Inflammatory macrophage (primary cell): ENCODE results near the gene PDE4A.
"Not testable (repeated sequence)": the region's sequence is repeated elsewhere in the genome, so short reads cannot be mapped to it uniquely, and the experiment has no call there.

Source experiments
- DNase-seq, 2 donors: peaks; one replicate each; pipeline ENCODE4 v3.0.0-alpha.2; 2020 to 2022
- total RNA-seq, 18 experiments: gene quantifications; one replicate each; lab custom pipeline; 2026; ENCODE audit warnings: mixed read lengths in 6 of 18, inconsistent platforms in 2 of 18; lab: John Stamatoyannopoulos, UW

PDE4A gene
- total RNA-seq: 5.4 to 58.8 (median 13.9) reads per million in 18 experiments

- peak; percentile 43 to 77 for DNase-seq
Measured at GRCh38 chr19:10420444-10421239, at the start of gene PDE4A. TSS of gene PDE4A (plus strand) at chr19:10420538. CDS start at chr19:10420765, 227 bp downstream.

- DNase-seq: peak; percentile 82 to 92
Measured at GRCh38 chr19:10372690-10373089, 47.6 kb upstream of the PDE4A start.

- DNase-seq: peak; percentile 29 to 44
Measured at GRCh38 chr19:10374931-10375330, 45.4 kb upstream of the PDE4A start.

DNA sequence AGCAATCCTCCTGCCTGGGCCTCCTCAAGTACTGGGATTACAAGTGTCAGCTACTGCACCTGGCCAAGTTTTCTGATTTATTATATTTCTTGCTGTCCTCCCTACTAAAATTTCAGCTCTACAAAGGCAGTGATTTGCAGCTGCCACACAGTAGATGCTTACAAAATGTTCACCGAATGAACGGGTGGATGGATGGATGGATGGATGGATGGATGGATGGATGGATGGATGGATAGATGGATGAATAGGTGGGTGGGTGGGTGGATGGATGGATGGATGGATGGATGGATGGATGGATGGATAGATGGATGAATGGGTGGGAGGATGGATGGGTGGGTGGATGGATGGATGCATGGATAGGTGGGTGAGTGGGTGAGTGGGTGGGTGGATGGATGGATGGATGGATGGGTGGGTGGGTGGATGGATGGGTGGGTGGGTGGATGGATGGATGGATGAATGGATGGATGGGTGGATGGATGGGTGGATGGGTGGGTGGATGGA, 43.1 kb upstream of the PDE4A start:
- not testable (repeated sequence) for DNase-seq

DNA sequence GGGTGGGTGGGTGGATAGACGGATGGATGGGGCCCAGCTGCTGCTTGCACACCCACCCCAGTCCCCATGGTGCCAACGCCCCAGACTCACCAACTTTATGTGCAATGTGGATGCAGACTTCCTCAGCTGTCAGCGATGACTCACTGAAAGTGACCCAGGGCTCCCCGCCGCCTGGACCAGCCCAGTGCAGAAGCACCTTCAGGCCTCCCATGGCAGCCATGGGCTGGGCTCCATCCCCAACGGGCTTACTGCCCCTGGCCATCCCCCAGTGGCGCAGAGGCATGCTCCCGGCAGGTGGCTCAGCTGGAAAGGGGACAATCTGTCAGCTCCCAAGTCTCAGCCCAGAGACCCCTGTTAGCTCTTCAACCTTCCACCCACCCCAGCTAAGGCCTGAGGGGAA, 42.2 kb upstream of the PDE4A start:
- DNase-seq: peak in 1 of 2 donors; percentile 21

- peak in 1 of 2 donors; percentile 10 for DNase-seq
Measured at GRCh38 chr19:10379880-10380312, 40.4 kb upstream of the PDE4A start.

DNA sequence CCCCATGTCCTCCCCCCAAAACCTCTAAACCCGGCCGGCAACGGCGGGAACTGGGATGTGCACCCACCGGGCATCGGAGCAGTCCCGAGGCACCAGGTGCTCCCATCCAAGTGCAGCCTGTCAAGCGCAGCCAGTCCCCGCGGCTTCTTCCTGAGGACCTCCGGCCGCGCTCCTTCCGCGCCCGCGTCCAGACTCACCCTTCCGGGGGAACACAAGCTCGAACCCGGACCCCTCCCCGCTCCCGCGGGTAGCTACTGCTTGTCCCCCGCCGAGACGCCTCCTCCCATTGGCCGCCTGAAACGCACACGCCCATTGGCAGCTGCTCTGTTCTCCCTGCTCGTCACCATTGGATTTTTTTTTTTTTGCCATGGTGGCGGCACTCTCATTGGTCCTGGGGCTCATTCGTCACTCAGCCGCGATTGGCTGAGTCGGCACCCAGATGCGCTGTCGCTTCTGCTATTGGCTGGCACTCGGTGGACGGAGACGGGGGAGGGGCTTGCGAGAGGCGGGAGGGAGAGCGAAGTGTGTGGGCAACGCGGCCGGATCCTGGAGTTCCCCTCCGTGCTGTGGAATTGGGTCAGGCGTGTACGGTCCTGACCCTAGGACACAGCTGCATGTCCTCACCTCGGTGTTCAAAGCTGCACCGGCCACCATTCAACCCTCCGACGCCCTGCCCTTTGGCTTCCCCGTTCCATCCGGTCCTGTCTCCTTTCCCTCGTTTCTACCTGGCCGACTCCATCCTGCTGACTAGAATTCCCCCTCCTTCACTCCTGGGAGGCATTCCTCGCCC, 39.8 kb upstream of the PDE4A start, which contains the start of gene TYK2:
Gene TYK2 (minus strand): TSS at position 260 of the 790 bp plus-strand sequence. CDS start 2,166 bp downstream, outside the sequence.
- DNase-seq: peak; percentile 99

GRCh38 chr19:10383223-10383499, 37.2 kb upstream of the PDE4A start:
- not testable (repeated sequence) for DNase-seq

GRCh38 chr19:10384580-10384979, 35.8 kb upstream of the PDE4A start:
- no peak for DNase-seq

DNA sequence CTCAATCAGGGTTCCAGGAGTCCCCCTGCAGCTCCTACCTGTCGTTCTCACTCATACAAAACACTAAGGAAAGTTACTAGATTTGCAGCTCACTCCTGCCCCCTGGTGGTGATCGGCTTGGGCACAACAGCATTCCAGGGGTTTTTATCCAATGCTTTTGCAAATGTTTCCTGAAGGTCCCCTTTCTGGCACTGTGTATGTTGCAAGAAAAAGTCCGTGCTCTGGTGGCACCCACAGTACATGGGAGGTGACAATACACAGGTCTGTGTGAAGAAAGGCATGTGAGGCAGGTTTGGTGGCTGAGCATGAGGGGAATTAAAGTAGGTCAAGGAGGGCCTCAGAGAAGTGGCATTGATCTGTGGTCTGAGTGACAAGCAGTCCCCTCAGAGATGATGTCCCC, 31.4 kb upstream of the PDE4A start:
- peak; percentile 82 to 84 for DNase-seq

GRCh38 chr19:10389863-10390262, 30.5 kb upstream of the PDE4A start:
- no peak for DNase-seq

- DNase-seq: peak; percentile 64 to 73
Measured at GRCh38 chr19:10390652-10391286, 29.6 kb upstream of the PDE4A start.

- DNase-seq: no peak
Measured at GRCh38 chr19:10392120-10392519, 28.2 kb upstream of the PDE4A start.

- DNase-seq: no peak
Measured at GRCh38 chr19:10393137-10393536, 27.2 kb upstream of the PDE4A start.

DNA sequence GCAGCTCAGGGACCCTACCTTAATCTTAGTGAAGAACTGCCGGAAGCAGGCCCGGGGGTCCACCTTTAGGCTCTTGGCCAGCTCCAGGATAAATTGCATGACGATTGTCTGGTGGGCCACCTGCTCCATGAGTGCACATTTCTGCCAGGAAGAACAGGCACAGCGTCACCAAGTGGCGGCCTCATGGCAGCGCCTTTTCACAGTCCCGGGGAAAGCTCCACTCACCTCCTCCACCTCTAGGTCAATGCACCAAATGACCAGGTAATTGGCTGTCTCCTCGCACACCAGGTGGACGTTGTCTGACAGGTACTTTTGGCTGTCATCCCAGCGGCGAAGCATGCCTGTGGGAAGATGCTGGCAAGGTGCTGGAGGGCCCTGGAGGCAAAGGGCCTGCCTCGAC, 25.3 kb upstream of the PDE4A start:
- DNase-seq: no peak

DNA sequence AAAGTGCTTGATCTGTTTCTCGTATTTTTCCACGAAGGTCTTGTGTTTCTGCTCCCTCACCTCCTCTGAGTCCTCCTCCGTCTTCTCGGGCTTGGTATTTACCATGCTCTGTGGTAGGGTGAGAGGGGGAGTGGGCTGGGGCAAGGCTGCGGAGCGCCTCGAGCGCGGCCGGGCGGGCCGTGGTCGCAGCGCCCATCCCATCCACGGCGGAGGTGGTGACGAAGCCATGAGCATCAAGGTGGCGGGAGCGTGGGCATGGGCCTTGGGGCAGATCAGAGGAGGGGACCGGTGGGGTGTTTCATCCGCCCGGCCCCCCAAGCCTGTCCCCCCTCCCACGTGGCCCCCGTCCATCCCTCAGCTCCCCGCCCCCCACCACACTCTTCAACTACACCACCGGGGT, 24.9 kb upstream of the PDE4A start:
- no peak for DNase-seq

- no peak for DNase-seq
Measured at GRCh38 chr19:10395917-10396316, 24.4 kb upstream of the PDE4A start.

GRCh38 chr19:10398819-10399218, 21.5 kb upstream of the PDE4A start:
- no peak for DNase-seq

- DNase-seq: not testable (repeated sequence)
Measured at GRCh38 chr19:10399340-10399739, 21.0 kb upstream of the PDE4A start.

DNA sequence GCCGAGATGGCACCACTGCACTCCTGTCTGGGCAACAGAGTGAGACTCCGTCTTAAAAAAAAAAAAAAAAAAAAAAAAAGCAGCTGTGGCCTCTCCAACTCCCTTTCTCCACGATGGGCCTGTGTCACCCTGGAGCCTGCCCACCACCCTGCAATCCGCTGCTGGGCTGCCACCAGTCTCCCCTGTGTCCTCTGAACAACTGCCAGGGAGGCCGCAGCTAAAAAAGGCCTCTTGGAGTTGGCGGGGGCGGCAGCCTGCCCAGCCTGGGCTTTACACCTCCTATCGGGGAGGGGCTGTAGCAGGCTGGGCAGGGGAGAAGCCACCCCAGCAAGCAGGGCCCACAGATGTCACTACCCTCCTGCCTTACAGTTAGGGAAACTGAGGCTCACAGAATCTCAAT, 20.5 kb upstream of the PDE4A start:
- no peak for DNase-seq

DNA sequence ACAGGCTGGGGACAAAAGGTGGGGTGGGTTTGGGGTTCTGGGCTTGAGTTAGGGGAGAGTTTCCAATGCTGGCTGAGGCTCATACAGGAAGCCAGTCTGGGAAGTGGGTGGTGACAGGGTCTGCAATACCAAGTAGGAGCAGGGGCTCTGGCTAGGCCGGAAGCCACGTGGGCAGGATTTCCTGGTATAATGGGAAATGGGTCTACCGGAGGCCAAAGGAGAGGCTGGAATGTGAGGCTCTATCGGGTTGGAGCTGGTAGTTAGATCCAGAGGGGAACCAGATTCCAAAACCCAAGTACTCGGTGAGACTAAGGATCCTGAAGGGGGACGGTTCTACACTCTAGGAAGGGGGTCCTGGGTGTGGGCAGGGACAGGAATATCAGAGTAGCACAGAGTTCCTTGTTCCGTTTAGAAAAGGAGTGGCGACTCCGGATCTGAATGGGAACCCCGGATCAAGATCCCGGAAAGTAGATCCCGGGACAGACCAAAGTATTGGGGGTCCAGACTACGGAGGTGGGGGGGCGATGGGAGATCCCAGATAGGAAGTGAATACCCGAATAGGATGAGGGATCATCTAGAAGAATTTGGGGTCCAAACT, 17.8 kb upstream of the PDE4A start:
- DNase-seq: peak; percentile 41 to 63
